GM18867 (cell line): ENCODE results near the gene HYAL1.
"Not testable (repeated sequence)": the region's sequence is repeated elsewhere in the genome, so short reads cannot be mapped to it uniquely, and the experiment has no call there.

Experiments
- ATAC-seq: cut with Tn5 transposase; IDR thresholded peaks from one replicate; pipeline ENCODE4 v1.9.1; 2021; ENCODE audit warnings: mild to moderate bottlenecking, moderate library complexity; ENCODE audit not compliant: unreplicated experiment

The HYAL1 gene

GRCh38 chr3:50295553-50296431 is 7.6 kb downstream of the HYAL1 start:
- no peak for ATAC-seq

- no peak for ATAC-seq
Measured at GRCh38 chr3:50294492-50295403, 8.6 kb downstream of the HYAL1 start.

- no peak for ATAC-seq
Measured at GRCh38 chr3:50294089-50294488, 9.3 kb downstream of the HYAL1 start.

GRCh38 chr3:50293079-50293801 is 10.1 kb downstream of the HYAL1 start:
- no peak for ATAC-seq

GRCh38 chr3:50292159-50293078 is 11.0 kb downstream of the HYAL1 start, which contains the start of gene IFRD2:
TSS of gene IFRD2 (minus strand) at chr3:50292429. CDS start at chr3:50292274, 155 bp downstream.
- ATAC-seq, result peak; percentile 91

GRCh38 chr3:50290161-50290641 is 13.2 kb downstream of the HYAL1 start:
- no peak for ATAC-seq

GRCh38 chr3:50289130-50289529 is 14.2 kb downstream of the HYAL1 start:
- no peak for ATAC-seq

- ATAC-seq, result no peak
Measured at GRCh38 chr3:50288387-50289007, 14.9 kb downstream of the HYAL1 start.

GRCh38 chr3:50287262-50287661 is 16.1 kb downstream of the HYAL1 start:
- ATAC-seq, result no peak

- no peak for ATAC-seq
Measured at GRCh38 chr3:50286322-50287227, 16.8 kb downstream of the HYAL1 start.

- not testable (repeated sequence) for ATAC-seq
Measured at GRCh38 chr3:50284121-50284520, 19.3 kb downstream of the HYAL1 start.

GRCh38 chr3:50279255-50280016 is 23.9 kb downstream of the HYAL1 start:
- no peak for ATAC-seq

GRCh38 chr3:50278880-50279224 is 24.5 kb downstream of the HYAL1 start, which contains the start of gene LSMEM2:
TSS of gene LSMEM2 (plus strand) at chr3:50279087. CDS start at chr3:50279114, 27 bp downstream.
- ATAC-seq, result no peak

- no peak for ATAC-seq
Measured at GRCh38 chr3:50278123-50278879, 25.1 kb downstream of the HYAL1 start.

GRCh38 chr3:50276762-50277101 is 26.6 kb downstream of the HYAL1 start:
- ATAC-seq, result no peak

GRCh38 chr3:50275996-50276761 is 27.2 kb downstream of the HYAL1 start:
- no peak for ATAC-seq
